GM19455 (cell line): Measurements from ENCODE around the gene LEKR1.
A peak's percentile ranks its signal among the peaks of the same experiment; 100 is the strongest.
"Not testable (repeated sequence)": the region's sequence is repeated elsewhere in the genome, so short reads cannot be mapped to it uniquely, and the experiment has no call there.

ENCODE experiments used
- ATAC-seq: cut with Tn5 transposase; IDR thresholded peaks from one replicate; pipeline ENCODE4 v1.9.1; 2021; ENCODE audit not compliant: unreplicated experiment

The LEKR1 gene

DNA sequence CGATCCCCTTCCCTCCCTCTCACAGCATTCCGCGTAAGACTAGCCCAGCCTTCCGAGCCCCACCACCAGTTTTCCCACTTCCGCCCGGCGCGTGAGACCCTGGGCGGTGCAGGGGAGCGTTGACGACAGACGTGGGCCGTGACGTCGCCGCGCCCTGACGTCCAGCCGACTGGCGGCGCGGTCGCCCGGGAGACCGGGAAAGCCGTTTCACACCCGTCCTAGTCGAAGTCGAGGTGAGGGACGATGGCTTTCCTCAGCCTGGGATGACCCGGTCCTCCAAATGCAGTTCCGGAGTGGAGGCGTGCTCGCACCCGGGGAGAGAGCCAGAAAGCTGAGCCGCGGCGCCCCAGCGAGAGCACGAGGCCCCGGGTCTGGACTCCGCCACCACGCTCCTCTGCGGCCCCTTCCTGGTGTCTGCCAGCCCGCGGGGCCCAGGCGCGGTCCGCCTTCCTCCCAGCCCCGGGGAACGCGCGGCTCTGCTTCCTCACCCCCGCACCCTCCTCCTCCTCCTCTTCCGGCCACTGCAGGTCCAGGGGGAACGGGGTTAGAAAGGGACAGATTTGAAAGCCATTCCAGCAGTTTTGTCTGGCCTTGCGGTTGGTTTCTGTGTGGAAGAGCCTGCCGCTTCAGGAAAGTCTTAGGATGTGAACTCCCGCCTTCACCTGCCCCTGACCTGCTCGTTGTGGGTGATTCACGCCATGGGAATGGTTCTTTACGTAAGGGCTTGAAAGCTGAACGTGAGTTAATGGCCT, at the start of gene LEKR1:
Gene LEKR1, plus strand, starts transcription at position 210 of the 752 bp plus-strand sequence. CDS start 2,977 bp downstream, outside the sequence.
- peak; percentile 92 for ATAC-seq

DNA sequence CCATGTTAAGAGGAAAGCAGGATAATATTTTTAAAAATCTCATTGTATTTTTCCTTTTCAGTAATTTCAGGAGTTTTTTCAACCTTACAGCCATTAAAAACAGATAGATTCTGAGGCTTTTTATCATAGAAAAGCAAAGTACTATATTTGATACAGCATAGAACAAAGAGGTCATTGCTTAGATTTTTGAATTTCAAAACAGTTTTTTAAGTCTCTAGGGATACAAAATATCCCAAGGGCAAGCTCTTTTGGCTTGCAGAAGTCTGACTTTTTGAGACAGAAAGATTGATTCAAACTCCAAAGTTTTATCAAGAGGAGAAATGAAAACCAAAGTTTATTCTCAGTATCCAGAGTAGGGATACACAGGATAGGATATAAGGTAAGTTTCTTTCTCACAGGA, 49.3 kb upstream of the LEKR1 start:
- ATAC-seq = no peak

DNA sequence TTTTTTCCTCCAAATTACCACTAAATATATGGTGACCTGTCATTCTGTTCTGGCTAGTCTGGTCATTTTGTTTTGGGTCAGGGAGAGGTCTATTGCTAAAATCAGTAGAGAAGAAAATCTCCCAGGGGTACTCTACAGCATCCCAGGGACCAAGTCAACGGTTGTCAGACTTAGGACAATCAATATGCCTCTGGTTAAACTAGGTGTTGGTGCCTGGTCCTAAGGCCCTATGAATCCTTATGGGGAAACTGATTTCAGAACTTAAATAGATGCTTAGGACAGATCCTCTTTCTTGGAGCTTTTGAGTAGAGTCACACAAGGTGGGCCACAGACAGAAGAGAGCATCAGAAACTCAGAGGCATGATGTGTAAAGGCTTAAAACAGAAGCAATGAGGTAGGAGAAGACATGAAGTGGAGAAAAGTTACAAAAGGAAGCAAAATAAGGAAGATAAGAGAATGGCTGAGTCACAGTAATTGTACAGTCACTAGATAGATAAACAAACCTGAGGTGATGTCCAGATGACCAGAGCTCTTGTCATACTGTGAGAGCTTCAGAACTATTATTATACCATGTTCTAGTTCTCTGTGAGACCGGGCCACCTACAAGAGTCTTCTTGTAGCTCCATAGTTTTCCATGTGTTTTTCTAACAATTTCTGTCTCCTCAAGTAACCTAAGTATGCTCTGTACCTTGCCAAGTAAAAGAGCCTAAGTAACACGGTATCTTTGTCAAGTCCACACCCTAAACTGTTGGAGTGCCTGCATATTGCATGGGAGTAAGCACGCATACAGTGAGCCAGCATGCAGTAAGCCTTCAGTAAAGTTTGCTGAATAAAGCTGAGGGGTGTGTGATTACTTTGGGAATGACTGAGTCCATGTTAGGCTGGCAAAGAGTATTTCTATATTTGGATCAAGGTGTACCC, 44.6 kb upstream of the LEKR1 start:
- no peak for ATAC-seq

DNA sequence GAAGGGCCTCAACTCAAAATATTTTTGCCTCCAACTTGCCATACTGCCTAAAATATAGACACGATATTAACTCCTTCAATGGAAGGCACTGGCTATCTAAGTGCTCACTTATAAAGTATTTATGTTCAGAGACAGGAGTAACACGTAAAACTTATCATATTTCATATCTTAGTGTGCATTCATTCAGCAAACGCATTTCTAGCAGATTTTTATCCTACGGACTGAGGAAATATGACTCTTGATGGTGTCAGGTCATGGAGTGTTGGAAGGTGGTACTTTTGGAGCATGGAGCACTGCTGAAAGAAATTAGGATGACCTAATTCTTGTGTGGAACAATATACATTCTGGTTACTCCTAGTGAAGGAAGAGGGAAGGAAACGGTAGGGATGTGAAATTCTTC, 43.8 kb upstream of the LEKR1 start:
- ATAC-seq = no peak

DNA sequence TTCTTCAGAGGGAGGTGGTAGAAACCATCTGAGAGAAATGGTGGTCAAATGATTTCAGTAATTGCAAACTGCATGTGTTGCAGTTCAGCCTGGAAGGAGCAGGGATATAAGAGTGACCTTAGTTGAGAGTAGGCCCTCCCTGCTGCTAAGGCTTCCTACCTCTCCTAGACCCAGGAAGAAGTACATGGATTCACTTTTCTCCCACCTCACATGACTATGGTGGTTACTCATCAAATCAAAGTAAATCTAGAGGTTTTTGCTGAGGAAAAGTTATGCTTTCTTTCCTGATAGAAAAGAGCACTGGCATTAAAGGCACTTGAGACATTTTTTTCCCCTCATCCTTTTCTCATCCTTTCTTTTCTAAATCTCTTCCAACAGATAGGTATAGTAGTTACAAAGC, 43.2 kb upstream of the LEKR1 start:
- no peak for ATAC-seq

DNA sequence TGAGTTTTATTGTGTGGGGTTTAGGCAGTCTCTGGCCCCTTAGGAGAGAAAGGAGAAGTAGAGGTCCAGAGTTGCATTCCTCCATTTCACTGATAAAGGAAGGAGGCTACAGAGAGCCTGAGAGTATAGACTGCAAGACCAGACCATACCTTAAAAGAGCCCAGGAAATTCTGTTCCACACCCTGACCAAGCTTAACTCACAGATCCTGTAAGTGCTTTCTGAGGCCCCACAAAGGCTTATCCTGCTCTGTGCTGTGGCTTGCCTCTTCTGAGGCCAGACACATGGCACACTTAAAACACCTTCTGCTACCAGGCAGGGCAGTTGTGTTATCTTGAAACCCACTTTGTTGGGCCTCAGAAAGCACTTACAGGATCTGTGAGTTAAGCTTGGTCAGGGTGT, 39.2 kb upstream of the LEKR1 start:
- ATAC-seq = no peak

DNA sequence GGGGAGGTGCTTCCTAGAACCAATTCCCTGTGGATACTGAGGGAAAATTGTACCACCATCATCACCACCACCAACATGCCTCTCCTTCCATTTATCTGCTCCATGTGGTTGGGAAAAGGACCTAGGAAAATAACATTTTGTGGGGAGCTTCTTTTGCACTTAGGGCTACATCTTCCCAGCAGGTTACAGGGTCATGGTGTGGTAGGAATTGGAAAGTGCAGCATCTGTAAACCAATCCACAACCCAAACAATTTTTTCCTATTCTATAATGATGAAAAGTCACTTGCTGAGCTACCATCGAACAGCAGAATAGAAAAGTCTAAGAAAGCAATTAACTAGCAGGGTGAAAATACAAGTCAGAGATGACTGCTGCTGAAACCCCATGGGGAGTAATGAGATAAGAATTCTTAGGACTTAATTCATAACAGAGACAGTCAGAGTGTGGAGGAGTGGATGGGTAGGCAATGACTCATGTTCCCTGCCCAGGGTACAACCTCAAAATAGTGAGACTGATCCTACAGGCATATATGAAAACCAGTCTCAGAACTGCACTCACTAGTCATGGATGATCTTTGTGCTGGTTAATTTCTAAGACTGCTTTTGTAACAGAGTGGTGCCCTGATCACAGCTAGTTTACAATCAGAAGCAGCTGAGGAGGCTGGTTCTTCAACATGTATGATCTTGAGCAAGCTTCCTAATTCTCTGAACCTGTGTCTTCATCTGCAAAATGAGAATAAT, 38.1 kb upstream of the LEKR1 start:
- ATAC-seq = peak; percentile 66

DNA sequence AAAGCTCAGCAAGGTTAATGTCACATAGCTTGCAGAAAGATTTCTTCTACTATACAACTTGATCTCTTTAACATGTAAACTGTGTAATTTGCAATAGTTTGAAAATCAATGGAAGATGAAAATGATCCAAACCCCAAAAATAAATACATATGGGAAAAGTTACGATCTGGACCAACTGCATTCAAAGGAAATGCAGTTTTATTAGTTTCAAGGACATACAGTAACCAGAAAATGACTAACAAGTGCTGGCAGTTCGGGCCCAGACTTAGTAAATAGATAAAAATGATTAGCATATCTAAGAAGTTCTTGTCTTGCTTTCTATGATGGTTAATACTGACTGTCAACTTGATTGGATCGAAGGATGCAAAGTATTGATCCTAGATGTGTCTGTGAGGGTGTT, 37.3 kb upstream of the LEKR1 start:
- ATAC-seq = no peak

DNA sequence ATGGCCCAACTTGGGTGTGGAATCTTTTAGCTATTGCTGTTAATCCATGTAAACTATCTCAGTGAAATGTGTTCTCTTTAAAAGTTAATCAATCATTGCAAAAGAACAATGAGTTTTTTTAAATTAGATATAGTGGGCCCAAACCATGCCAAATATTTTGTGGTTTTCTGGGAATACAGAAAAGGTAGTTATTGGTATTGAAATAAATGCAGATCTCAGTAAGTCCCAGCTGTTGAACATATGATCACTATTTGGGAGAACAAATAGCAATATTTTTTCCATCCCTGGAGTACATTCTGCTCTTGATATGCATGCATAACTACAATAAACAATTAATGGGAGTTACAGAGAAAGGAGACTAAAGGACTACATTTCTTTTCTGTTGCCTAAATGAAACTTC, 36.0 kb upstream of the LEKR1 start:
- ATAC-seq = no peak

DNA sequence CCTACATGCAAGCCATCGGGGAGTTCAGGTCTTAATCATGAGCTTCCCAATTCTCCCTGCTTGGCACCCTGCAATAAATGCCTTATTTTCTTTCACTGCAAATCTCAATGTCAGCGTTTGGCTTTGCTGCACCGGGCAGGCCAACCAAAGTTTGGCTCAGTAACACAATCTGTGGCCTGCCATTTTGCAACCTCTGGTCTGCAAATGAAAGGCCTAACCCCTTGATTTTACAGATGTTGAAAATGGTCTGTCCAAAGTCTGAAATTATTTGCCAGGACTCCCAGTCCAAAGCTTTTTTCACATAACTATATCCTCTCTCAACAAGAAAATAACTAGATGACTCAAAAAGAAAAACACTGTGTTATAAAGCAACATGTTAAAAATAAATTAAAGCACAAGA, 34.0 kb upstream of the LEKR1 start:
- no peak for ATAC-seq

DNA sequence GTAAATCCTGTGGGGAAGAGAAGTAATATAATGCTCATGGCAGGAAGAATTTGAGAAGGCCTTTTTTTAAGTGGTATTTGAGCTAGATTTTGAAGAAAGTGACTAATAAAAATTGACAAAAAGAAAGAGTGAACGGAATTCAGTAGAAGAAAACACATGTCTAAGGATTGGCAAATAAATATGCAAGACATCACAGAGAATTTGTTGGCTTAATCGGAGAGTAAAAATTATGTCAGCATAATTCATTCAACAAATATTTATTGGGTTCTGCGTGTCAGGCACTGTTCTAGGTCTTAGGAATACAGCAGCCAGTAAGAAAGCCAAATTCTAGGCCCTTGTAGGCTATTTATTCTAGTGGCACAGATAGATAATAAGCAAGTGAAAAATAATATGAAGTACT, 33.6 kb upstream of the LEKR1 start:
- no peak for ATAC-seq

DNA sequence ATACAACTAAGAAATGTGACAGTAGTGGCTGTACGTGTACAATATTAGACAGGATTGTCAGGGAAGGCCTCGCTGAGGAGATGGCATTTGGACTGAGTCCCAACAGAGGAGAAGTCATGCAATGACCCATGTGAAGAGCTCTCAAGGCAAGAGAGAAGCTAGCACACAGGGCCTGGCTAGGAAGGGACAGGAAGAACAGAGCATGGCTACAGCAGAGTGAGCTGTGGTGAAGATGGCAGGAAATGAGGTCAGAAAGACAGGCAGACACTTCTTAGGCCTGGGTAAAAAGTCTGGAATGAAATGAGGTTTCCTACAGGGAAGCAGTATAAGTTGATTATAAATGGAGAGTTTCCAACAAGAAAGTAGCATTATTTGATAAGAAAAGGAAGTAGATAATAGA, 33.2 kb upstream of the LEKR1 start:
- ATAC-seq = no peak

DNA sequence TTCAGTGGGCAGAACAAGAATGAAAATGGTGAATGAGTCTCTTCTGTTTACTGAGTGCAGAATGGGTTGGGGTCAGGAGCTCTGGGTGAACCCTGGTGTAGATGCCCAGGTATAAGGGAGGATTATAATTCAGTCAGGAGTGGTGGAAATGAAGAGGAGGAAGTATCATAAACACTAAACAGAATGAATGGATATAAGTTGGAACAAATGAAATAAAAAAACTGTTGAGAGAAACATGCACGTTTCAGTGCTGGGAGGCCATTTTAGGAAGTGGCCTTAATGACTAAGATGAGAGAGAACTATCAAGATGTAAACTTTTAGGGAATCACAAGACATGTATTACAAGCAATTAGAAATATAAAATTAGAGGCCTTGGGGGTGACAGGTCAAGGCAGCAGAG, 32.8 kb upstream of the LEKR1 start:
- ATAC-seq = no peak

DNA sequence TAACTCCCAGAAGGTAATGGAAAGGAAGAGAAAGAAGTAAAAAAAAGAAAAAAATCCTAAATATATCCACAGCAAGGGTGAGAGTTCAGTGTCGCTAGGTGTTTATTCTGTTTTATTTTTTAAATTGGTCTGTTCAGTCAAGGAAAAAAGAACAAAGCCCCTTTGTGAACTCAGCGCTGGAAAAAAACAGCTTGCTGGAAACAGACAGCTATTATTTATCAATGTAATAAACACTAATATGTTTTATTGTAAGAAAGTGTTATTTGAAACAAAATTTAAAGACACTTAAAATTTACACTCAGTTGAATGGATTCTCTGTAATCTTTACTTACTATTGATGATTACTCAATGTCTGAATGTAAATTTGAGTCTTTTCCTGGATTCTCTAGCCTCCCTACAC, 32.3 kb upstream of the LEKR1 start:
- ATAC-seq = no peak

DNA sequence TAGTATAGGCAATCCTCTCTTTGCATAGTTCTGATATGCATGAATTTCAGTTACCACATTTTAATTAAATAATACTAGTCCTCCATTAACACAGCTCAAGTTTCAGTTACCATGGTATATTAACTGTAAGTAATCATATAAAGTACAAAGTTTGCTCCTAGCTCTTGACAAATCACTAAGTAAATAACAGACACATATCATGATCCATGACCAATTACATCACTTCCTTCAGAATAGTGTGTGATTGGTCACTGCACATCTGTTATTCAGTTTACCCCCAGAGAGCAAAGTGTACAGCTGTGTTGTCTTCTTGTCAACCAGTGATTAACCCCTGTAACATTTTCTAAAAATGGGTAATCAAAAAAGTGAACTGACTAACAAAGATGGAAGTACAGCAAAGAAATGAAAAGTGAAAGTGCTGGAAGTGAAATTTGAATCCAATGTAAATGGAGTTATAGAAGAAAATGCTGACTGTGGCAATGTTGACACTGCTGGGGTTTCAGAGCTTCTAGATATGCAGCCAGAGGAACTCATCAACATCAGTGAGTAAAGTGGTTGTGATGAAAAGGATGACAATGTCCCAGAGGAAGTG, 30.2 kb upstream of the LEKR1 start:
- ATAC-seq = no peak

DNA sequence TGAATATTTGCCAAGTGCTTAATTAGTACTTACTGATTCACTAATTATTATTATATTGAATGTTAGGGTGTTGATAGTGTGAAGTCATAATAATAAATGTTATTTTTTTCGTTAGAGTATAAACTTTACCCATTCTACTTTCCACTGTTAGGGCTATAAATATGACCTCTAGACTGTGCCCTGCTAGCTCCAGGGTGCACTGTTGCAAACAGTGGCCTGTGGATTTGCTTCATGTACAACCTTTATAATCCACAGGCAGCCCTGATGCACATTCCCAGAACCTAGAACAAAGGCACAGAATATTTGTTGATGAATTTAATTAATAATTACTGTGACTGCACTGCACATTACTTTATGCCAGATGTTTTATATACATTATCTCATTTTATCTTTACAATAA, 28.8 kb upstream of the LEKR1 start:
- ATAC-seq = no peak

DNA sequence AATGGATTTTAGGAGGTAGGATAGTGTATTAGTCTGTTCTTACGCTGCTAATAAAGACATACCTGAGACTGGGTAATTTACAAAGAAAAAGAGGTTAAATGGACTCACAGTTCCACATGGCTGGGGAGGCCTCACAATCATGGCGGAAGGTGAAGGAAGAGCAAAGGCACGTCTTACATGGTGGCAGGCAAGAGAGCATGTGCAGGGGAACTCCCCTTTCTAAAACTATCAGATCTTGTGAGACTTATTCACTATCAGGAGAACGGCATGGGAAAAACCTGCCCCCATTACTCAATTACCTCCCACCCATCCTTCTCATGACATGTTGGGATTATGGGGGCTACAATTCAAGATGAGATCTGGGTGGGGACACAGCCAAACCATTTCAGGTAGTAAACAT, 25.9 kb upstream of the LEKR1 start:
- ATAC-seq = not testable (repeated sequence)

DNA sequence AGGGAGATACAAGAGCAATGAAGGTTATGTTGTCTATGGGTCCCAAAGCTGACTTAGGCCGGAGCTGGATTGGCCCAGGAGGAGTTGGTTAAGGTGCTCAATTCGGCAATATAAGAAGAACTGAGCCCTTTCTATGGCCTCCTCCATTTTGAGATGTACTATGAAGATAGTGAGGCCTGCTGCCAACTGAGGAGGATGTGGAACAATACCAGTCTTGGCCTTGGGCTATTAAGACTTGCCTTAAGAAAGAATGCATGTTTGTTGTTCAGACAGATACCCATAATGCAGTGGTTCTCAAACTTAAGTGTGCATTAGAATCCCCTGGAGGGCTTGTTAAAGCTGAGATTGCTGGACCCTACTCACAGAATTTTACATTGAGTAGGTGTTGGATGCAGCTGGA, 24.4 kb upstream of the LEKR1 start:
- ATAC-seq = no peak

DNA sequence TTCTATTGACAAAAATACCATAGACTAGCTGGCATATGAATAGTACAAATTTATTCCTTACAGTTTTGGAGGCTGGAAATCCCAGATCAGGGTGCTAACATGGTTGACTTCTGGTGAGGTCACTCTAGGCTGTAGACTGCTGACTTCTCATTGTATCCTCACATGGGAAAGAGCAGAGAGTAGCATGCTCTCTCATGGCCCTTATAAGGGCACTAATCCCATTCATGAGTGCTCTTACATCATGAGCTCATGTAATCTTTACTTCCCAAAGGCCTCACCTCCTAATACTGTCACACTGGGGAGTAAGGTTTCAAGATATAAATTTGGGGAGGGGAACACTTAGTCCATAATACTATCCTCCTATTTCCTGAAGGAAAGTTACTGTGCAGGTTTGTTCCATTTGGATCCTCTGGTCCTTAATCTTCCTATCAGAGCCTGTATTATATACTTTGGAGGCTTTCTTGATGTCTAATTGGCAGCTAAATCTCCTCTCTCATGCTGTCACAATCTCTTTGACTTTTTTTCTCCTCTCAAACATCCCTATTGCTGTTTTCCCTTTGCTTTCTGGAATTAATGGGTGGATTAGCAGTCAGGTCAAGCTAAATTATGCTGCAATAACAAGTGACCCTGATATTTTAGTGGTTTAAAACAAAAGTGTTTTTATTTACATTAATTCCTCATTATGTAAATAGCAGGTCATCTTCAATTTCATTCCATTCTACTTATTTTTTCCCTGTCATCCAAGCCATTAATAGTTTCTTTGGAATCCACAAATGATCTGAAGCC, 23.1 kb upstream of the LEKR1 start:
- no peak for ATAC-seq

DNA sequence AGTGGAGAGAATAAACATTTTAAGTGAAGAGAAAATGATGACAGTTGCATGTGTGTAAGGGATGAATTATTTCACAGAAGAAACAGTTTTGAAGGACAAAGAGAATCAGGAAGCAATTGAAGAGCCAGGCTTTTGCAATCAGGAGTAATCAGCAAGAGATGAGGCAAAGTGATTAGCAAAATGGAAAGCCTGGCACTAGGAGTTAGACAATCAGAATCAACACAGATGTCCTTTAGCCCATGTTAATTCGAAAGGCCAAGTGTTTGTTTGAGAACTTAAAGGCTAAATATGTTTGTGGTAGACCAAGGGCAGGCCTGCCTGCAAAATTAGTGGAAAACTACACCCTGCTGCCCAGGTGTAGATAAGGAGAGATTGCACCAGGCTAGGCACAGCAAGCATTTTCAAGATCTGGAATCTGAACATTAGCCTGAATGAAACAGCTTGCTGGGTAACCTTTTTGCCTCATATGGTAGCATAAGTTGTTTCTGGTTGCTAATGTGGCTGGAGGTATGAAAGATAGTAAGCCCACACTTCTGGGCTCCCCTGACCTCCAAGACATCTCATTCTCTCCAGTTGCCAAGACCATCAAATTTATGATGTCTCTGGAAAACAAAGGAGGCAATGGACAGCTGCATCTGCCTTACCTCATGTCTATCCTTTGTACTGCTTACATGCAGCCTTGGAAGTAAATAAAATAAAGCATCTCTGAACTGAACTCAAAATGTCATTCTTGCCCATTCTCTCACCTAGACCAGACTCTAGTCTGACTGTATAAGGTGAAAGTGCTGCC, 22.0 kb upstream of the LEKR1 start:
- no peak for ATAC-seq
